NCI-H2227 treated with DMSO at 0.1 percent for 48 hours (cell line): ENCODE data around the gene ACTG2.
"Not testable (repeated sequence)": the region's sequence is repeated elsewhere in the genome, so short reads cannot be mapped to it uniquely, and the experiment has no call there.

Experiments
- DNase-seq: peaks from one replicate; lab custom pipeline; 2025; lab: John Stamatoyannopoulos, UW

Gene ACTG2

DNA sequence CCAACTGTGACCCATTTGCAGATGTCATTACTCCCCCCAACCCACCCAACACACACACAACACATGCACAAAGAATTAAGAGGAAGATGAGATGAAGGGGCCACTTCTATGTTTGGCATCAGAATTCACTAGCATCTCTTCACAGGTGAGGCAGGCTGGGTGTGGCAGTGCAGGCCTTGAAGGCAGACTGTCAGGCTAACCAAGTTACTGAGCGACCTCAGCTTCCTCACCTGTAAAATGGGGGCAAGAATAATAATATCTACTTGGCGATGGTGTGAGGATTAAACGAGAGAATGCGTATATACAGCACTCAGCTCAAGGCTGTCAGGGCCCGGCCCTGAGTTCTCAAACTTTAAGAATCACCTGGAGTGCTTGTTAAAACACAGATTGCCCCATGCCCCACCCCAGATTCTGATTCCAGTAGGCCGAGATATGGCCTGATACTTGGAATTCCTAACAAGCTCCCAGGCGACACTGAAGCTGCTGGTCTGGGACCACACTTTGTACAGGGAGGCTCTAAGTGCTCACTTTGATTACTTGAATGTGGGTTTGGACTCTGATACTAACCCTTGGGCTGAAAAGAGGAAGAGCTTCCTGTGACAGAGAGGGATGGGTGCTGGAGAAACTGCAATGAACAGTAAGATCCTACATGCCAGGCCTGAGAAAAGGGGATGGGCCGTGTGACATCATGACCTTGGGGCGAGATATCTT lies 1.1 kb downstream of the ACTG2 start:
- DNase-seq = no peak

DNA sequence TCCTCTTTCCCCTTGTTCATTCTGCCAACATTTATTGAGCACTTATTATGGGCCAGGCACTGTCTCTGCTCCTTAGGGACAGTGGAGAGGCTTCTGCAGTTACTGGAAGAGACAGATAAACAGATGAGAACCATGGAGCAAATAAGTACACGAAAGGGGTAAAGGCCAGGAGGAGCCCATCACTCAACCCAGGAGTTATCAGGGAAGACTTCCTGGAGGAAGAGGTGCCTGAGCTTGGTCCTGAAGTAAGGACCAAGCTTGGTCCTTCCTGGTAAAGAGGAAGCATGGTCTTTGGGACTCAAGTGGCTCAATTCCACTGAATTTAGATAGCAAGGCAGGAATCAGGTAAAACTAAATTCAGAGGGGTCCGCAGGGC lies 1.7 kb downstream of the ACTG2 start:
- no peak for DNase-seq

DNA sequence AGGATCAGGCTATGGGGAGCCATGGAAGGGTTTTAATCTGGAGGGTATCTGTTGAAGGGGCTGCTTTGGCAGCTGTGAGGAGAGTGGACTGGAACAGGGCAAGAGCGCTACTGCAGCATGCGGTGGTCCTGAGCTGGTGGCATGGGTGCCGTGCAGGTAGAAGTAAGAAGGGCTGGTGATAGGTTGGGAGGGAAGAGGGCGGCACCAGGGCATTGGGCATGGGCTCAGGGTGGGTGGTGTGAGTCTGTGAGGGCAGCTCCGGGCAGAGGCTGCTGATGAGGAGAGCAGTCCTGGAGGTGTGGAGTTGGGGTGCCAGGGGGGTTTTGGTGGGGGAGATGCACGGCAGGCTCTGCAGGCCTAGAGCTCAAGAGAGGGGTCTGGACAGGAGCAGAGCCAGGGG lies 2.1 kb downstream of the ACTG2 start:
- DNase-seq = no peak

DNA sequence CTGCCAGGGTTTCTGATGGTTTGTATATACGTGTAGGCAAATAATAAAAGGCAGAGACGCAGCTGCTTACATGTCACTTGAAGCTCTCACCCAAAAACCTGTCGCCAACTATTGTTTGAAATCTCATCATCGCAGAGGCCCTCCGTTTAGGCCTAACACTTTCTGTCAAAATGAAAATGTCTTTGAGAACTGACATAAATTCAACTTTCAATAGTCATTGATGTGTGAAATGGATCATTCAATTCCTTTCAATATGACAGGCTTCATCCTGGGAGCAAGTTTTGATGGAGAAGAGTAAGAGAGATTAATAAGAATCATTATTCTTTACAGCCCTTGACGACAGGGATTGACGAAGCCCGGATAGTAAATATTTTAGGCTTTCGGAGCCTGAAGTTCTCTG lies 2.7 kb downstream of the ACTG2 start:
- no peak for DNase-seq

DNA sequence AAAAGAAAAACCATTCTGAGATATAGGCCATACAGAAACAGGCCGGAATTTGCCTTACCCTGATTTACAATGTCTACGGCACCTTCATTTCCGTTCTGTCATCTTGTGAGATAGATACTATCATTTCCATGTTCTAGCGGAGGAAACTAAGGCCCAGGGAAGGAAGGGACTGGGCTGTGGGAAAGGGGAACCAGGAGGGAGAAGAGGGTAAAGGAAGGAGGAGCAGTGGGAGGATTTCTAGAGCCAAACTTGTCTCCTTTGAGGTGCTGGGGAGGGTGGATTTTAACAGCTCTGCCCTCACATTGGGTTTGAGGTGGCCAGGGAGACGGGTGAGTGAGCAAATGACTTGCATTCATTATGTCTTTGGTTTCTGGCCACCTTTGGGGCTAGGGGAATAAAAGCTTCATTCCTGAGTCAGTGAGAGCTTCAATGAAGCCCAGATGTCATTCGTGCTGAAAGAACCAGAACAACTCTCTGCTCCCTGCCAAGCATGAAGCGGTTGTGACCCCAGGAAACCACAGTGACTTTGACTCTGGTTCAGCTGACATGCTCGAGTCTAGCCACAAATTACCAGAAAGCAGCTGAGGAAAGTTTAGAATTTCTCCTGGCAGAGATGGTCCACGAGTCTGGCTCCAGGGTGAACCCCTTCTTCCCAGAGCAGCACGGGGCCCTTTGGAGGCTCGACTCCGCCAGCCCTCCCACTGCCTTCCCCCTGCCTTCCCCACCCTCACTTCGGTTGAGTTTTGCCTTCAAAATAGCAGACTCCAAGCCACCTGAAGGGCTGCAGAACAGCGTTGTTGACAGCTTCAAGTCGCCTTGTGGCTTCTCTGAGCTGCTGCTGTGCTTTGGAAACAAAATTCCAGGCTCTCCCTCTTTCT lies 3.8 kb downstream of the ACTG2 start:
- no peak for DNase-seq

DNA sequence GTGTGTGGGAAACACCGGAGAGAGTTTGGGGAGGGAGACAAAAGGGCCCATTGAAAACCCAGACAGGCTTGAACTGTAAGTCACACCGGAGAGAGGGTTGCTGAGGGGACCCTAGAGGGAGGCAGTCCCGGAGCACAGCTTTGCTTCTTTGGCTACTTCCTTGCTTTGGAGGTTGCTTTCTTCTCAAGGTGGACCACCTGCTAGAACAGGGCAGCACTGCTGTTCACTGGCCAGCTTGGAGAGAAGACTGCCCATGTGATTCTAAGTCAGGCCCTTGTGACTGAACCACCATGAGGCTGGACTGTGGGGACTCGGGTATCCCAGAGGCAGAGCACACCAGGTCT lies 4.4 kb downstream of the ACTG2 start:
- no peak for DNase-seq

DNA sequence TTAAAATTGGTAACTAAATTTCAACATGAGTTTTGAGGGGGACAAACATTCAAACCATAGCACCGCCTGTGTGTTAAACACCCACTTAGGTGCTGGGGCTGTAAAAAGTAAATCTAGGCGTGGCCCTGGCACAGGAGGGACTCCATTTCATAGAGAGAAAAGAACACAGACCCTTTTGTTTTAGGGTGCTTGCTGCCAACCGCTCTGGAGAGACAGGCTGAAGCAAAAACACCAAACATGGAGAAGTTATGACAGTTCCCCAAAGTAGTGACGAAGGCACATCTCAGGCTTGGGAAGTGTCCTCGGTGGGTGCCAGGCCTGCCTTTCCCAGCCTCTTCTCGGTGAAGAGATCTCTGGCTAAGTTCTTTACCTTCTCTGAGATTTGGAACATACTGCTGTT lies 5.1 kb downstream of the ACTG2 start:
- no peak for DNase-seq

DNA sequence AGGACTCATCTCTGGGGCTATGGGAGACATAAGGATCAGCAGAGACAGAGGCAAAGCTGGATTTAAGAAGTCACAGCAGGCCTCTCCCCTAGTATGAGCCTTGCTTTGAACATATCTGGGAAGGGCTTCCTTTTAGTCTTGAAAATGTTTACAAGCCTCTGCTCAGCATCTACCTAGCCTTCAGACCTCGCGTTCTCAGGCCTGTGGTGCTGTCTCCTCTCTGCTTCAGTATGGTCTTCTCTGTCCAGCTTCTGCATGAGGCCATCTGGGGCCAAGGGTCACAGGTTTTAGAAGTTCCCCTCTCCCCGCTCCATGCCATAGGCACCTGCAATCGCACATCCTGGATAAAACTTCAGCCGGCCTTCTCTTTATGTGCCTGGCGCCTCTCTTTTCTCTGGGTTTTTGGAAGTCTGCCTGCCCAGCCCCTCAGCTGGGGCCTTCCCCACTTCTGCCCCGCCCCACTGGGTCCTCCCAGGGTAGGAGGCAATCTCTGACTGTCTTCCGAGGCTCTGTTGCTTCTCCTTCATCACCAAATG lies 7.1 kb downstream of the ACTG2 start:
- DNase-seq = no peak

DNA sequence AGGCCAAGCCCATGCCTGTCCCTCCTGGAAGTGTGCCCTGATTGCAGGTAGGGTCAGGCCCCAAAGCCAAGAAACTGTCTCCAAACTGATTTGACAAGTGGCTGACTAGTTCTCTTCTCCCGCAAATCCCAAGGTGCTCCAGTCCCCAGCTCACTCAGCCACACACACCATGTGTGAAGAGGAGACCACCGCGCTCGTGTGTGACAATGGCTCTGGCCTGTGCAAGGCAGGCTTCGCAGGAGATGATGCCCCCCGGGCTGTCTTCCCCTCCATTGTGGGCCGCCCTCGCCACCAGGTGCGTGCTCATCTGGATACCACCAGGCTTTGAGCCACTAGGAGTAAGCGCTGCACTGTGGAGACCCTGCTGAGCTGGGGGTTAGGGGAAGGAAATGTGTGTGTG lies 8.3 kb downstream of the ACTG2 start:
- no peak for DNase-seq

DNA sequence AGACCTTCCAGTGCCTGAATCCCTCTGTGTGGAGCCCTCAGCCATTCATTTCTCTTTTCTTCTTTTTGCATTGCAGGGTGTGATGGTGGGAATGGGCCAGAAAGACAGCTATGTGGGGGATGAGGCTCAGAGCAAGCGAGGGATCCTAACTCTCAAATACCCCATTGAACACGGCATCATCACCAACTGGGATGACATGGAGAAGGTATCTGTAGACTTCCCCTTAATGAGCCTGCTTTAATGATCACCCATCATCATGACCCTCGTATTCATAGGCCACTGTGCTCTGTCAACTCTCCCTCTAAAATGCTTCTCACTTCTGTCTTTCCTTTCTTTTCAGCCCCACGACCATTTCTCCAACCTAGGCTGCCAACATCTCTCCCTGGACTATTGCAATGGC lies 9.5 kb downstream of the ACTG2 start:
- no peak for DNase-seq

DNA sequence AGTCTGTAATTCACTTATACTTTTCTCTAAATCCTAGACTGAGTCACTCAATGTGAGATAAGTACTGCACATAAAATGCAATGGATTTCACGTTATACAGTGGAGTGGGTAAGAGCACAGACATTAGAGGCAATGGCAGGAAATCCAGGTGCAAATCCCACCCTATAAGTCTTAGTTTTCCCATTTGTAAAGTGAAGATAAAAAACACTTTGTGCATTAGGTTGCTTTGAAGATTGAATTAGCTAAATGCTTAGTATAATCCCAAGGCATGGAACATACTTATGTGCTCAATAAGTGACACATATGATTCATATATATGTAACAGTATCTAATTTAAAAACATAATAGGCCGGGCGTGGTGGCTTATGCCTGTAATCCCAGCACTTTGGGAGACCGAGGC lies 10.5 kb downstream of the ACTG2 start:
- DNase-seq = no peak

DNA sequence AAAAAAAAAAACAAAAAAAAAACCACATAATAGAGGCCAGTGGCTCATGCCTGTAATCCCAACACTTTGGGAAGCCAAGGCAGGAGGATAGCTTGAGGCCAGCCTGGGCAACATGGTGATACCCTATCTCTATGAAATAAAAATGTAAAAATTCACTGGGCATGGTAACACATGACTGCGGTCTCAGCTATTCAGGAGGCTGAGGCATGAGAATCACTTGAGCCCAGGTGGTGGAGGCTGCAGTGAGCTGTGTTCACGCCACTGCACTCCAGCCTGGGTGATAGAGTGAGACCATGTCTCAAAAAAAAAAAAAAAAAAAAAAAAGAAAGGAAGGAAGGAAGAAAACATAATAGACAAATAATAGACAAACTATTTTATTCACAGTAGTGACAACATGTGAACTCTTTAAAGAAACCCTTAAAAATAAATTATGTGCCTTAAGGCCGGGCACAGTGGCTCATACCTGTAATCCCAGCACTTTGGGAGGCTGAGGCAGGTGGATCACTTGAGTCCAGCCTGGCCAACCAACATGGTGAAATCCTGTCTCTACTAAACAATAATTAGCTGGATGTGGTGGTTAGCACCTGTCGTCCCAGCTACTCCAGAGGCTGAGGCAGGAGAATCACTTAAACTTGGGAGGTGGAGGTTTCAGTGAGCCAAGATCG lies 11.3 kb downstream of the ACTG2 start:
- DNase-seq = not testable (repeated sequence)

DNA sequence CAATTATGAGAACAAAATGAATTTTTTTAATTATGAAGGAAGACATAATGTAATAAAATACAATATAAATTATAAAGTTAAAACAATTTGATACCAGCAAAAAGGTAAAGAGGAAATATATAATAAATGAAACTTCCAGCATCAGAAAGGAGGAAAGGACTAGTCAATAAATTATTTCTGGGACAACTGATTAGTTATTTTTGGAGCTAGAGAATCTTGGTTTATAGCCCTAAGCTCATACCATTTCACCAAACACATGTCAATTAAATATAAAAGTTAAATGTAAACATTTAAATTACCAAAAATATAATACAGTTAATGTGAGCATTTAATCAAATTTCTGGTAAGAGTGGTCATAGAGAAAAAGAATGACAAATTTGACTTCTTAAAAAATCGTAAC lies 12.1 kb downstream of the ACTG2 start:
- no peak for DNase-seq

DNA sequence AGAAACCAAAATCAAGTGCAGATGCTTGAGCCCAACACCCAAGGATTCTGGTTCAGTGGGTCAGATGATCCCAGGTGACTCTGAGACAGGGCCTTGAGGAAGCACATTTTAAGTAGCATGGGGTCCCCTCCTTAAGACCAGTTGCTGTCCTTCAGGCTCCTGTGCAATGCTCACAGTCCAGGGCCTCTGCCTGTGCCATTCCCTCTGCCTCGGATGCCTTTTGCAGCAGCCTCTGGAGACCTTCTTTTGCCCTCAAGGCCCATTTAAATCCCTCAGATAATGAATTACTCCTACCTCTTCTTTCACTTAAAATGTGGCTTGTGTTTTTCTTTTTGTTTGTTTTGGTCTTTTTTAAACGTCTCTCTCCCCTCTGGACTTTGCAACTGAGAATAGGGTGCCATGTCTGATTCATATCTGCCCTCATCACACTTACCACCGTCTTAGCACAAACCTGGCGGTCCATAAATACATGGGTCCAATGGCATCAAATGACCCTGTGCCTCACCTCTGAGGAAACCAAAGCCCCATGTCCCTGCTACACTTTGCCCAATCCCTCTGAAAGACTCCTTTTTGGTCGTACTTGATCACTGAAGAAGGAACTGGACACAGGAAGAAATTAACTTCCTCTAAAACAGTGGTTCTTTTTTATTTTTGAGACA lies 14.2 kb downstream of the ACTG2 start:
- no peak for DNase-seq

DNA sequence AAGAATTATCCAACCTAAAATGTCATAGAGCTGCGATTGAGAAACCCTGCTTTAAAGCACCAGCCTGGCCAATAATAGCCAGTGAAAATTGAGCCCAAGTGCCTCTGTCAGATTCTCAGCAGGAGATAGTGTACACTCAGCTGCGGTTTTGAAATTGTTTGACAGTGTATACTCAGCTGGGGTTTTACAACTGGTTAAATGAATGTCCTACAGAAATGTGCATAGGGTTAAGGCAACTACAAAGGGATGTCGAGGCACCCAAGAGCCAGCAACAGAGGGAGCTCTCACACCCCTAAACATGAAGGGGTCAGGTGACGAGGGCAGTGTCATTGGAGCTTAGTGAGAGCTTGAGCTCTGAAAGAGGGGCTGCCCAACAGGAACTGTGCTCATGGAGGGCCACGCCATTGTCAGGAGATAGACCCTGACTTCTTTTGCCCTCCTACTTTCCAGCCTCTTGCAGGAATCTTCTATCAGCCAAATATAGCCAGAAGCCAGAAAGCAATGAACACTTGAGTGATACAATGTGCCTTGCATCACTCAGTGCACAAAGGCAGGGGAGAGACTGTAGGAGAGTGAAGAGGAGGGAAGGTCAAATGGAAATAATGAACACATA lies 15.1 kb downstream of the ACTG2 start:
- DNase-seq = peak; percentile 46

DNA sequence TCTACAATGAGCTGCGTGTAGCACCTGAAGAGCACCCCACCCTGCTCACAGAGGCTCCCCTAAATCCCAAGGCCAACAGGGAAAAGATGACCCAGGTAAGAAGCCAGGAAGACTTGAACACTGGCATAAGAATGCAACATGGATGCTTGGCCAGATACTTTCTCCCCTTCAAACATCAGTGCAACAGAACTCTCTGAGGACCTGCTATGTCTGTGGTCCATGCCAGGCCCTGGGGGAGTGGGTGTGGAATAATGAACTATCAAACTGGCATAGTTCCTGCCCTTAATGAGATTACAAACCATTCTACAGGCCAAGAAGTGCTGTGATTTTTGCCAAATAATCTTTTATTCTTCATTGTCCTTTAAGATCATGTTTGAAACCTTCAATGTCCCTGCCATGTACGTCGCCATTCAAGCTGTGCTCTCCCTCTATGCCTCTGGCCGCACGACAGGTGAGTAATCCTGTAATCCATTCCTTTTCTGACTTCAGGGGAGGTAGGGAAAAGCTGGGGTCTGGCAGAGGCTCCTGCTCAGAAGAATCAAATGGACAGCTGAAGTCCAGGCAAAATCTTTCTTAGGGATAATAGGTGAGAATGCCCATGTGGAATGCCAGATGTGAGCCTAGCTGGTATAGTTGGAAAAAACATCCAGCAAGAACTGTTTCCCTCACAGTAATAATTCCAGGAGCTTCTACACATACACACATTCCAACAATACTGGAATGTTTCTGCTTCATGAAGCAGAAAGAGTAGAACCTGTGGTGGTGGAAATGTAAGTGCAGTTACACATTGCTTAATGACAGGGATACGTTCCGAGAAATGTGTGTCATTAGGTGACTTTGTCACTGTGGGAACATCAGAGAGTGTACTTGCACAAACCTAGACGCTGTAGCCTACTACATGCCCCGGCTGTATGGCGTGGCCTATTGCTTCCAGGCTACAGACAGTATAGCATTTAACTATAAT lies 16.2 kb downstream of the ACTG2 start:
- no peak for DNase-seq

DNA sequence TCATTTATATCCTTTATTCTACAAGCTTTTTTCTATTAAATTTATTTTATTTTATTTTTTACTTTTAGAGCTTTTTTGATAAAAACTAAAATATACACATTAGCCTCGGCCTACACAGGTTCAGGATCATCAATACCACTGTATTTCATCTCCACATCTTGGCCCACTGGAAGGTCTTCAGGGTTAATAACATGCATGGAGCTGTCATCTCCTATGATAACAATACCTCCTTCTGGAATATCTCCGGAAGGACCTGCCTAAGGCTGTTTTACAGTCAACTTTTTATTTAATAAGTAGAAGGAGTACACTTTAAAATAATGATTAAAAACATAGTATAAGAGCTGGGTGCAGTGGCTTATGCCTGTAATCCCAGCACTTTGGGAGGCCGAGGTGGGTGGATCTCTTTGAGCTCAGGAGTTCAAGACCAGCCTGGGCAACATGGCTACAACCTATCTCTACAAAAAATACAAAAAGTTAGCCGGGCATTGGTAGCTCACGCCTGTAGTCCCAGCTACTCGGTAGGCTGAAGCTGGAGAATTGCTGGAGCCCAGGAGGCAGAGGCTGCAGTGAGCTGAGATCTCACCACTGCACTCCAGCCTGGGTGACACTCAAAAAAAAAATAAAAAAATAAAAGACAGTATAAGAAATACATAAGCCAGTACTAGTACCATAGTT lies 18.2 kb downstream of the ACTG2 start:
- no peak for DNase-seq

DNA sequence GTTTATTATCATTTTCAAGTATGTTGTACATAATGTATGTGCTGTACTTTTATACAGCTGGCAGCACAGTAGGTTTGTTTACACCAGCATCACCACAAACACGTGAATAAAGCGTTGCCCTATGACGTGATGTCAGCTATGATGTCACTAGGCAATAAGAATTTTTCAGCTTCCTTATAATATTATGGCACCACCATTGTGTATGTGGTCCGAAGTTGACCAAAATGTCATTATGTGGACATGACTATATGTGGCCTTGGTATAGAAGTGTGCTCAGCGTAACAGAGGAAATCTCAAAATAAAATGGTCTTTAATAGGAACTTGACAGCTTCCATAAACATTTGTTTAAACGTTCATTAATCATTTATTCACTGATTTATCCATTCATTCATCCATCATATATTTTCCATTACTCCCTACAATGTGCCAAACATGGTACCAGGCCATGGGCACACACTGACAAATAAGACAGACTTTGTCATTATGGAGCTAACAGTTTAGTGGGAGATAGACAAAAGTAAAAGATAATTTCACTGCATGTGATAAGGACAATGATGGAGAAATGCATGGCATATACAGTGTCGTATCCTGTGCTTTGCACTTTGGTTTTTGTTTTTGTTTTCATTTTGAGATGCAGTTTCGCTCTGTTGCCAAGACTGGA lies 18.9 kb downstream of the ACTG2 start:
- DNase-seq = no peak

DNA sequence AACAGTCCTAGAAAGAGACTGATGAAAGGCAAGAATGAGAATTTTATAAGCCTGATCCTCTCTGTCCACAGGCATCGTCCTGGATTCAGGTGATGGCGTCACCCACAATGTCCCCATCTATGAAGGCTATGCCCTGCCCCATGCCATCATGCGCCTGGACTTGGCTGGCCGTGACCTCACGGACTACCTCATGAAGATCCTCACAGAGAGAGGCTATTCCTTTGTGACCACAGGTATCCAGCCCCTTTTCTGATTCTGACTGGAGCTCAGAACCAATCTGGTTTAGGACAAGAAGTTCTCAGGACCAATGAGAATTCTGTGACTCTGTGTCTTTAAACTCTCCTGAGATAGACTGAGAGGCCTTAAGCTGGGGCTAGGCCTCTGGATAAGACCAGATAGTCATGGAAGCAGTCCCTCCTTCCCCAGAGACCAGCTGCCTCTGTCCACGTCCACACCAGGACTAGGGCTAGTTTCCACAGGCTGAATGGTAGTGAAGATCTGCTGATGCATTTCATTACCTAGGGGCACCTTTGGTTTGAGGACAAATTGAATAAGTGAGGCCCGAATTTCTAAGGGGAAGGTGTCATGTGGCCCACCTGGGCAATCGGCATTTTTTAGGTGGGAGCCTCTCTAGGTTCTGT lies 20.7 kb downstream of the ACTG2 start:
- no peak for DNase-seq
